Nephron (organoid): ENCODE data around the gene MGMT.

Experiments
- H3K27ac Mint-ChIP-seq, 3 experiments: 2 replicates each; pipeline ENCODE4 v1.8.0; 2020; ENCODE audit warnings: mixed read lengths in 3 of 3, mild to moderate bottlenecking in 2 of 3, moderate library complexity in 1 of 3
- H3K27me3 Mint-ChIP-seq: 2 replicates; pipeline ENCODE4 v1.8.0; 2021; ENCODE audit warnings: low read depth, mild to moderate bottlenecking, moderate library complexity, mixed read lengths
- H3K36me3 Mint-ChIP-seq: 2 replicates; pipeline ENCODE4 v1.8.0; 2020; ENCODE audit warnings: low read depth, mixed read lengths
- H3K4me1 Mint-ChIP-seq: 2 replicates; pipeline ENCODE4 v1.8.0; 2020; ENCODE audit warnings: mixed read lengths
- H3K4me3 Mint-ChIP-seq, 3 experiments: 2 replicates each; pipeline ENCODE4 v1.8.0; 2020; ENCODE audit warnings: mild to moderate bottlenecking in 3 of 3, mixed read lengths in 3 of 3, moderate library complexity in 2 of 3
- H3K9me3 Mint-ChIP-seq: 2 replicates; pipeline ENCODE4 v1.8.0; 2020; ENCODE audit warnings: mixed read lengths
- TF ChIP-seq, protein P1 (sequence below), 3 experiments: fragments of 200-600 bp; sonication (generic); IDR thresholded peaks; one replicate each; pipeline ENCODE4 v1.5.0; 2021; ENCODE audit warnings: antibody characterized with exemption in 3 of 3; ENCODE audit not compliant: unreplicated experiment in 3 of 3

The MGMT gene

DNA sequence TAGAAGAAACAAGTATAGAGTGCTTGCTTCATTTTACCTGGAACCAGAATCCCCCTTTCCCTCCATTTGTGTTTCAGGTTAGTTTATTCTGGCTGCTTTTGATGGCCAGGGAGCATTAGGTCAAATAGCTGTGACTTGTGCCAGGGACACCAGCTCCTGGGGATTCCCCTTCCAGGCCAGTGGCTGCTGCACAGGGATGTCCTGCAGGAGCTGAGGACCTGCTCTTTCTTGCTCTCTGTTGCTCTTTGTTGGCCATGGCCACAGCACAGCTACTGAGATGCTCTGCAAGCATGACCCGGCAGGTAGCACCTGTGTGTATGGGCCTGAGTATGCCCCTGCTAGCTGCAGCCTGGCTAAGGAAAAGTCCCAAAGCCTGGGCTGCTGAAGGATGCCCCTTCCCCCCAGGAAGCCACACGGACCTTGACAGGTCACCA lies 288.1 kb downstream of the MGMT start:
- Mint-ChIP-seq H3K4me1 (no peaks in the 10 kb centered on the region), H3K4me3 (no peak overlapping the region), H3K9me3 (peaks cover 46% of the 10 kb centered on the region), H3K36me3 (peaks cover 18% of the 10 kb centered on the region), H3K27ac (no peak overlapping the region), H3K27me3 (peaks cover 5% of the 10 kb centered on the region)
- TF ChIP-seq, protein P1, sequence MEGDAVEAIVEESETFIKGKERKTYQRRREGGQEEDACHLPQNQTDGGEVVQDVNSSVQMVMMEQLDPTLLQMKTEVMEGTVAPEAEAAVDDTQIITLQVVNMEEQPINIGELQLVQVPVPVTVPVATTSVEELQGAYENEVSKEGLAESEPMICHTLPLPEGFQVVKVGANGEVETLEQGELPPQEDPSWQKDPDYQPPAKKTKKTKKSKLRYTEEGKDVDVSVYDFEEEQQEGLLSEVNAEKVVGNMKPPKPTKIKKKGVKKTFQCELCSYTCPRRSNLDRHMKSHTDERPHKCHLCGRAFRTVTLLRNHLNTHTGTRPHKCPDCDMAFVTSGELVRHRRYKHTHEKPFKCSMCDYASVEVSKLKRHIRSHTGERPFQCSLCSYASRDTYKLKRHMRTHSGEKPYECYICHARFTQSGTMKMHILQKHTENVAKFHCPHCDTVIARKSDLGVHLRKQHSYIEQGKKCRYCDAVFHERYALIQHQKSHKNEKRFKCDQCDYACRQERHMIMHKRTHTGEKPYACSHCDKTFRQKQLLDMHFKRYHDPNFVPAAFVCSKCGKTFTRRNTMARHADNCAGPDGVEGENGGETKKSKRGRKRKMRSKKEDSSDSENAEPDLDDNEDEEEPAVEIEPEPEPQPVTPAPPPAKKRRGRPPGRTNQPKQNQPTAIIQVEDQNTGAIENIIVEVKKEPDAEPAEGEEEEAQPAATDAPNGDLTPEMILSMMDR (IDR thresholded peaks at IDR 0.05; ENCODE audit: unreplicated experiment in 3 of 3): no peak

DNA sequence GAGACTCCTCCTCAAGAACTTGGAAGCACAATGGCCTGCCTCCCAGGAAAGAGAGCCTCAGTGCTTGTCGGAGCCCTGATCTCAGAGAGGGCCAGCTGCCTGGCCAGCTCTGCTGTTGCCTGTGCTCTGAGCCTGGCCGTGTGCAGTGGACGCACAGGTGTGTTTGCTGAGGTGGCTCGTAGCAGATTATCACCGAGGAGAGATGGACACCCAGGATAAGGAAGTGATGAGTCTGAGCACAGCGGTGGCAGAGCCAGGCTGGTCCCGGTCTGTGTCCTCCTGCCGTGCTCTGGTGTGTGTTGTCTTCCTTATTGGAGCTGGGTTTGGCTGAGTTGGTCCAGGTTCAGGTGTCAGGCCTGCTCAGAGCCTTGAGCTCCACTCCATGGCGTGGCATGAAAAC lies 288.6 kb downstream of the MGMT start:
- Mint-ChIP-seq H3K4me1 (no peaks in the 10 kb centered on the region), H3K27me3 (peaks cover 5% of the 10 kb centered on the region), H3K4me3 (no peak overlapping the region), H3K27ac (no peak overlapping the region), H3K9me3 (peaks cover 43% of the 10 kb centered on the region), H3K36me3 (peaks cover 17% of the 10 kb centered on the region)
- TF ChIP-seq, protein P1 (IDR thresholded peaks at IDR 0.05; ENCODE audit: unreplicated experiment in 3 of 3): no peak

- Mint-ChIP-seq H3K27ac (peak overlapping the region in 2 of 3 experiments; percentile 23 to 52), H3K9me3 (peaks cover 27% of the 10 kb centered on the region), H3K27me3 (peaks cover 10% of the 10 kb centered on the region), H3K4me3 (no peak overlapping the region), H3K36me3 (peaks cover 19% of the 10 kb centered on the region), H3K4me1 (no peaks in the 10 kb centered on the region)
- TF ChIP-seq, protein P1 (IDR thresholded peaks at IDR 0.05; ENCODE audit: unreplicated experiment in 3 of 3): no peak
Measured at GRCh38 chr10:129756912-129757901, 290.2 kb downstream of the MGMT start.

DNA sequence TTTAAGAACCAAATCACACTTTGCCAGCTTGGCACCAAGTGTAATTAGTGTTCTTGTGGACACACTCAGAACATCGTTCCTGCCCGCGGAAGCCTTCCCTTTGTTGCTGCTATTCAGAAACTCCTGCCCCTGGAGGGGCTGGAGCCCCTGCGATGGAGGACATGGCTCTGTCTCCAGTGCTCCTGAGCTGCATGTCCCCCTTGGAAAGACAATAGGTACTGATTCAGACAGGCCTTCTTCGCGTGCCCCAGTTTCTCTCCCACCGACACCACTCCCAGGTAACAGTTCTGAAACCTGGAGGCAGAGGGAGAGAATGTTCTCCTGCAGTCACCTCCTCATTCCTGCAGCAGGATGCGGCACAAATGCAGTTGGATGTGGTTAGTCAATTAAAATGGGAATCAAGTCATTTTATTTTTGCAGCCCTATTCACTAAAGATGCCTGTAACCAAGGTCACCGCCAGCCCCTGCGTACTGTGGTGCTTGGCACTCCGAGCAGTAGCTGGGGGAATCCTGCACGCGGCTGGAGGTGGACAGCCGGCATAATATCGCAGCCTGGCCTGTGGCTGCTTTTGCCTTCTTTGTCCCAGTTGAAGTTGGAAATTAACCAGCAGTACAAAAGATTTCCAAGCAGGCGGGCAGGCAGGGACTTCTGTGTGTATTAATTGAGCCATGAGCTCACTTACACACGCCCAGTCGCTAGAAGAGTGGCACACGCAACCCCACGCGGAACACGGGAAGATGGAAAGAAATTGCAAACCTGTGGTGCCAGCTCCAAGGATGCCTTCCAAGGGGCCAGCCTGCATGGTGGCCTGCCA lies 291.4 kb downstream of the MGMT start:
- TF ChIP-seq, protein P1 (IDR thresholded peaks at IDR 0.05; ENCODE audit: unreplicated experiment in 3 of 3): no peak
- H3K36me3 Mint-ChIP-seq: peaks cover 11% of the 10 kb centered on the region
- H3K4me3 Mint-ChIP-seq: no peak overlapping the region
- H3K27ac Mint-ChIP-seq: no peak overlapping the region
- H3K4me1 Mint-ChIP-seq: peaks cover 3% of the 10 kb centered on the region
- H3K9me3 Mint-ChIP-seq: peaks cover 16% of the 10 kb centered on the region
- H3K27me3 Mint-ChIP-seq: peaks cover 10% of the 10 kb centered on the region

- TF ChIP-seq, protein P1 (IDR thresholded peaks at IDR 0.05; ENCODE audit: unreplicated experiment in 3 of 3): no peak
Measured at GRCh38 chr10:129759214-129760002, 292.4 kb downstream of the MGMT start.

More at GRCh38 chr10:129759214-129760002, 292.4 kb downstream of the MGMT start:
- no peak overlapping the region for H3K4me3 Mint-ChIP-seq
- H3K27ac Mint-ChIP-seq: no peak overlapping the region
- peaks cover 6% of the 10 kb centered on the region for H3K9me3 Mint-ChIP-seq
- peaks cover 10% of the 10 kb centered on the region for H3K36me3 Mint-ChIP-seq
- peaks cover 14% of the 10 kb centered on the region for H3K27me3 Mint-ChIP-seq
- H3K4me1 Mint-ChIP-seq: peaks cover 5% of the 10 kb centered on the region
